Breast epithelium (tissue), 4 donors: ENCODE data around the gene LYAR. TPM values are rescaled to one million over a fixed set of nuclear protein-coding genes. Genes with fewer than 3 reads are reported as not detected.

Source experiments
- DNase-seq, 2 donors: peaks; one replicate each; pipeline ENCODE4 v3.0.0-alpha.2; 2019; ENCODE audit warnings: low spot score in 2 of 2
- H3K27ac ChIP-seq, 2 donors: fragments of 200-600 bp; sonication (generic) in 1 of 2; one replicate each; pipeline ENCODE4 v1.5.1; 2016 to 2019; ENCODE audit warnings: mild to moderate bottlenecking in 1 of 2
- H3K27me3 ChIP-seq, 2 donors: fragments of 200-600 bp; sonication (generic) in 1 of 2; one replicate each; pipeline versions ENCODE4 v1.5.1 to v1.6.0; 2017 to 2019; ENCODE audit warnings: control low read depth in 1 of 2, mild to moderate bottlenecking in 1 of 2
- H3K36me3 ChIP-seq: fragments of 200-600 bp; one replicate; pipeline ENCODE4 v1.5.1; 2019
- H3K4me1 ChIP-seq, 2 donors: fragments of 200-600 bp; sonication (generic); one replicate each; pipeline ENCODE4 v1.5.1; 2016 to 2019; ENCODE audit warnings: control low read depth in 1 of 2
- H3K4me3 ChIP-seq, 3 donors: fragments of 200-600 bp; sonication (generic); 1 replicate in 2 of 3; 2 replicates in 1 of 3; pipeline ENCODE4 v1.5.1; 2016 to 2019; ENCODE audit warnings: mild to moderate bottlenecking in 3 of 3, moderate library complexity in 2 of 3
- H3K9me3 ChIP-seq, 2 donors: fragments of 200-600 bp; sonication (generic) in 1 of 2; one replicate each; pipeline ENCODE4 v1.5.1; 2016 to 2019; ENCODE audit warnings: control low read depth in 1 of 2
- CTCF ChIP-seq, 3 donors: fragments of 450-650 bp; IDR thresholded peaks; one replicate each; pipeline ENCODE4 v1.5.1; 2016 to 2017; ENCODE audit warnings: antibody characterized with exemption in 3 of 3, mild to moderate bottlenecking in 3 of 3, moderate library complexity in 3 of 3
- POLR2A ChIP-seq: fragments of 450-650 bp; IDR thresholded peaks from one replicate; pipeline ENCODE4 v1.6.1; 2016; ENCODE audit warnings: antibody characterized with exemption, mild to moderate bottlenecking, moderate library complexity
- POLR2AphosphoS5 ChIP-seq, 3 donors: sonication (generic); formaldehyde crosslinking; IDR thresholded peaks; one replicate each; pipeline ENCODE4 v1.6.1; 2017; ENCODE audit warnings: antibody characterized with exemption in 3 of 3
- intact Hi-C: fragments of 100-400 bp; cut with DNase I; formaldehyde crosslinking; loops from one replicate; pipeline ENCODE4 v1.15.1; 2023; ENCODE audit warnings: low total_unique reads
- total RNA-seq, 3 donors: library from RNA; depleted of rRNA; stranded (reverse); fragments of >200 nt; gene quantifications; one replicate each; pipeline ENCODE4 v1.1.0, GENCODE V29; 2016

Gene LYAR
- total RNA-seq, 3 donors from 2014 or later, result 11.9 to 17.3 (median 15.1) TPM

GRCh38 chr4:4302001-4302400, 12.0 kb upstream of the LYAR start:
- no peak overlapping the region for H3K27ac ChIP-seq
- H3K4me3 ChIP-seq, result no peak overlapping the region
- H3K27me3 ChIP-seq, result no peaks in the 10 kb centered on the region
- no peaks in the 10 kb centered on the region for H3K9me3 ChIP-seq
- no peaks in the 10 kb centered on the region for H3K36me3 ChIP-seq
- DNase-seq, result no peak
- TF ChIP-seq POLR2AphosphoS5 (IDR thresholded peaks at IDR 0.05) (no peak), CTCF (IDR thresholded peaks at IDR 0.05) (no peak), POLR2A (no peak)
- intact Hi-C loops, result no loop called here
- H3K4me1 ChIP-seq, result no peaks in the 10 kb centered on the region

GRCh38 chr4:4299006-4299405, 9.1 kb upstream of the LYAR start:
- H3K4me1 ChIP-seq, result no peaks in the 10 kb centered on the region

GRCh38 chr4:4296283-4296846, 6.4 kb upstream of the LYAR start:
- intact Hi-C loops, result no loop called here
- no peak for DNase-seq
- no peak for TF ChIP-seq POLR2A
- no peak for TF ChIP-seq CTCF (IDR thresholded peaks at IDR 0.05)
- no peak for TF ChIP-seq POLR2AphosphoS5 (IDR thresholded peaks at IDR 0.05)
- H3K27ac ChIP-seq, result no peak overlapping the region
- no peaks in the 10 kb centered on the region for H3K36me3 ChIP-seq
- H3K9me3 ChIP-seq, result no peaks in the 10 kb centered on the region
- H3K4me3 ChIP-seq, result no peak overlapping the region
- H3K4me1 ChIP-seq, result peaks cover 0 to 4% of the 10 kb centered on the region in 2 donors
- H3K27me3 ChIP-seq, result no peaks in the 10 kb centered on the region

More at GRCh38 chr4:4299006-4299405, 9.1 kb upstream of the LYAR start:
- Histone ChIP-seq H3K9me3 (no peaks in the 10 kb centered on the region), H3K36me3 (no peaks in the 10 kb centered on the region), H3K4me3 (no peak overlapping the region), H3K27ac (no peak overlapping the region), H3K27me3 (no peaks in the 10 kb centered on the region)
- DNase-seq, result no peak
- intact Hi-C loops, result loop anchor here (1.0 kb wide), 1 partner anchor 11 kb away; no protein-coding TSS in a partner anchor
- TF ChIP-seq POLR2AphosphoS5 (IDR thresholded peaks at IDR 0.05) (no peak), POLR2A (no peak), CTCF (IDR thresholded peaks at IDR 0.05) (no peak)

GRCh38 chr4:4293279-4293678, 3.3 kb upstream of the LYAR start:
- no peak for DNase-seq
- Histone ChIP-seq H3K9me3 (no peaks in the 10 kb centered on the region), H3K4me1 (peaks cover 6 to 16% of the 10 kb centered on the region in 2 donors), H3K4me3 (no peak overlapping the region), H3K36me3 (no peaks in the 10 kb centered on the region), H3K27me3 (no peaks in the 10 kb centered on the region), H3K27ac (no peak overlapping the region)
- intact Hi-C loops, result no loop called here
- TF ChIP-seq POLR2AphosphoS5 (IDR thresholded peaks at IDR 0.05) (no peak), POLR2A (no peak), CTCF (IDR thresholded peaks at IDR 0.05) (no peak)

DNA sequence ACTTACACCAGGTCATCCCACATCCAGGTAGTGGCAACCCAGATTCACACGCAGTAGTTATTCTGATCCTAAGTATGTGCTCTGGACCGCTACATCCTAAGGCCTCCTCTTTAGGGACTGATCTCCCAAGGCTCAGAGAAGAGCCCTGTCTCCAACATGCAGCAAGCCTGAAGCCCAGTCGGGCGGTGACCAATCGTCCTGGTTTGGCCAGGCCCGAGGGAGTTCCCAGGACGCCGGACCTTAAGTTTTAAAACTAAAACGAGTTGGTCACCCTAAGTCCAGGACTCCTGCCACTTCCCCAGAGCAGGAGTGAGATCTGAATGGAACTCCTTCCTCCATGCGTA, 385 bp downstream of the LYAR start:
- TF ChIP-seq POLR2A (no peak), POLR2AphosphoS5 (IDR thresholded peaks at IDR 0.05) (no peak), CTCF (IDR thresholded peaks at IDR 0.05) (no peak)
- Histone ChIP-seq H3K27me3 (no peaks in the 10 kb centered on the region), H3K4me1 (peaks cover 6 to 16% of the 10 kb centered on the region in 2 donors), H3K27ac (peak overlapping the region; percentile 72 to 77), H3K36me3 (no peaks in the 10 kb centered on the region), H3K4me3 (peak overlapping the region; percentile 90 to 98 (median 96)), H3K9me3 (no peaks in the 10 kb centered on the region)
- no peak for DNase-seq
- intact Hi-C loops, result no loop called here
